SK-N-SH treated with all-trans-retinoic acid at 6 μM for 48 hours (cell line): ENCODE data around the gene UNC45A.

Experiments
- ARNTL ChIP-seq: fragments of 450-650 bp; formaldehyde crosslinking; IDR thresholded peaks from 2 replicates; pipeline ENCODE4 v1.5.0; 2020; ENCODE audit warnings: low read depth, mild to moderate bottlenecking, moderate library complexity, borderline replicate concordance
- CREB5 ChIP-seq: fragments of 250-450 bp; sonication (Bioruptor Pico); IDR thresholded peaks from 2 replicates; pipeline ENCODE4 v1.5.1; 2020; ENCODE audit warnings: low read depth, mild to moderate bottlenecking, moderate library complexity
- ISL1 ChIP-seq: fragments of 250-450 bp; sonication (Bioruptor Pico); IDR thresholded peaks from 2 replicates; pipeline ENCODE4 v2.1.2; 2022; ENCODE audit warnings: mild to moderate bottlenecking, moderate library complexity
- PATZ1 ChIP-seq: fragments of 250-450 bp; sonication (Bioruptor Pico); IDR thresholded peaks from 2 replicates; pipeline ENCODE4 v1.8.0; 2020; ENCODE audit warnings: mild to moderate bottlenecking, moderate library complexity, borderline replicate concordance
- PPARA ChIP-seq: fragments of 250-450 bp; sonication (Bioruptor Pico); IDR thresholded peaks from 2 replicates; pipeline ENCODE4 v1.5.0; 2020; ENCODE audit warnings: mild to moderate bottlenecking, borderline replicate concordance
- TSHZ2 ChIP-seq: fragments of 250-450 bp; sonication (Bioruptor Pico); IDR thresholded peaks from 2 replicates; pipeline ENCODE4 v1.5.0; 2020; ENCODE audit warnings: mild to moderate bottlenecking, moderate library complexity
- ZNF70 ChIP-seq: fragments of 450-650 bp; formaldehyde crosslinking; IDR thresholded peaks from 2 replicates; pipeline ENCODE4 v1.5.0; 2020; ENCODE audit warnings: mild to moderate bottlenecking, moderate library complexity

DNA sequence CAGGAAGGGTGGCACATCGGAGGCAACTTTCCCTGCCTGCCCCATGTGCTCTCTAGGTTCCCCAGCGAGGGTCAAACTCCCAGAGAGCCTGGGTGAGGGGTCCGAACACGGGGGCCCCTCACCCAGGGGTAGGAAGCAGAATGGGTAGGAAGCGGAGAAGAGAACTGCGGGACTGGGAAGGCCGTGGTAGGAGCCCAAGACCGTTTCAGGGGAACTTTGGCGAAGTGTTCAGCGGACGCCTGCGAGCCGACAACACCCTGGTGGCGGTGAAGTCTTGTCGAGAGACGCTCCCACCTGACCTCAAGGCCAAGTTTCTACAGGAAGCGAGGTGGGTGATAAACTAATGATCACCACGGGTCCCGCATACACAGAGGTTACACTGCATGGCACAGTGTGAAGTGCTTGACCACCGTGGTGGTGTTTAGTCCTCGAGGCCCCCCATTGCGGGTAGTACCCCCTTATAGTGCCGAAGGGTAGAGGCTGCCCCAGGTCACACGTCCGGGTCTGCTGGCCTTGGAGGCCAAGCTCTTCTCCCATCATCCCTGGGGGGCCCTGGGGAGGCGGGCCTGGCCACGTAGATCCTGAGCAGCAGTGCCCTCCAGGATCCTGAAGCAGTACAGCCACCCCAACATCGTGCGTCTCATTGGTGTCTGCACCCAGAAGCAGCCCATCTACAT lies 42.4 kb upstream of the UNC45A start:
- no peak for TF ChIP-seq ISL1 (CRISPR knock-in tag)
- no peak for TF ChIP-seq PPARA (CRISPR knock-in tag)
- no peak for TF ChIP-seq ARNTL
- no peak for TF ChIP-seq ZNF70 (CRISPR knock-in tag)
- TF ChIP-seq CREB5, result no peak
- no peak for TF ChIP-seq TSHZ2 (CRISPR knock-in tag)
- no peak for TF ChIP-seq PATZ1 (CRISPR knock-in tag)
